Measurements from ENCODE around the gene RDH12.
"Not testable (repeated sequence)": the region's sequence is repeated elsewhere in the genome, so short reads cannot be mapped to it uniquely, and the experiment has no call there.

RDH12 gene

GRCh38 chr14:67704484-67705089, 2.9 kb downstream of the RDH12 start:
- peak; percentile 33 for DNase-seq (ENCODE audit: low spot score)

DNA sequence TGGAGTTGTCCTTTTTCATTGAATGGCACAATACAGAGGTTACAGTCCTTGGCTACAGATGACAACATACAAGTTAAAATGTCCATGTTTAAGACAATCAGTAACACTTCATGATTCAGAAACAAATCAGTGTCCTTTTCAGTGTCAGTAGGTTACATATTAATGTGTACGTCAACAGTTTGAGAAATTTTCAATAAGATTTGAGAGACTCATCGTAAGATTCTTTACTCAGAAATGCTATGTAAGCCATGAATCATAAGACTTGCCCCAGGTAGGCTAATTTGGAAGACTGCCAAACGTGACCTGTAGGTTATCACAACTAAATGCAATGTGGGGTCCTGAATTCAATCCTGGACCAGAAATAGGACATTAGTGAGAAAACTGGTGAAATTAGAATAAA, 3.5 kb downstream of the RDH12 start:
- DNase-seq (ENCODE audit: low spot score), result no peak

- DNase-seq (ENCODE audit: low spot score), result not testable (repeated sequence)
Measured at GRCh38 chr14:67709346-67709745, 7.7 kb downstream of the RDH12 start.

GRCh38 chr14:67709796-67710195, 8.1 kb downstream of the RDH12 start:
- not testable (repeated sequence) for DNase-seq (ENCODE audit: low spot score)

DNA sequence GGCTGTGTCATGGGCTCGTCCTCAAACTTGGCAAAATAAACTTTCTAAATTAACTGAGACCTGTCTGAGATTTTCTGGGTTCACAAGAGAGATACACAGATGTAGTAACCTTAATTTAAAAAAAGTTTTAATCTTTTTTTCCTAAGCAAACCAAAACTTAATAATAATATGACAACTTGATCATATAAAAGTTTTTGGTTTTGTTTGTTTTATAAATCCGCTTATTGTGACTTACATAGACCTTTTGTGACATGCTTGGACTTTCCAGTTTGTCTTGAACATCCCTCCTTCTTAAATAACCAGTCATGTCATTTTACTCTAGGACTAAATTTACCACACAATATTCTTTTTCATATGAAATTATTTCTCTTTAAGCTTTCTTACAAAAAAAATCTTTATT, 8.5 kb downstream of the RDH12 start:
- no peak for DNase-seq (ENCODE audit: low spot score)

- DNase-seq (ENCODE audit: low spot score), result no peak
Measured at GRCh38 chr14:67717048-67717447, 15.4 kb downstream of the RDH12 start.

- DNase-seq (ENCODE audit: low spot score), result no peak
Measured at GRCh38 chr14:67718265-67718664, 16.6 kb downstream of the RDH12 start.

GRCh38 chr14:67719385-67719784, 17.7 kb downstream of the RDH12 start:
- not testable (repeated sequence) for DNase-seq (ENCODE audit: low spot score)

- no peak for DNase-seq (ENCODE audit: low spot score)
Measured at GRCh38 chr14:67719866-67720265, 18.2 kb downstream of the RDH12 start.

DNA sequence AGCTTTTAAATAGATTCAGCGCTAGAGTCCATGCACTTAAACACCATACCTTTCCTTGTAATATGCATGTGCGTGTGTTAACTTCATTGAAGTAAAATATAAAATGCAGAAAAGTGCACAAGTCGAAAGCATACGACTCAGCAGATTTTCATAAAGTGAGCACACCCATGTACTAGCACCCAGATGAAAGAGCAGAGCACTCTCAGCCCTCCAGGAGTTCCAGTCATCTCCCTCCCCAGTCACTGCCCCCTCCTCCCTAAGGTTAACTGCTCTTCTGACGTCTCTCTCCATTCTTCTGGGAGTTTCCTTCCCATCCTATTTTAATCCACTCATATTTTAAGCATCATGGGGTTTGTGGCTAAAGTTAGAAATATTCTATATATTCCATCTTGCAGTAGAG, 20.2 kb downstream of the RDH12 start:
- DNase-seq (ENCODE audit: low spot score), result no peak

- peak; percentile 49 for DNase-seq (ENCODE audit: low spot score)
Measured at GRCh38 chr14:67722293-67722692, 20.6 kb downstream of the RDH12 start.

- DNase-seq (ENCODE audit: low spot score), result no peak
Measured at GRCh38 chr14:67725171-67725570, 23.5 kb downstream of the RDH12 start.

DNA sequence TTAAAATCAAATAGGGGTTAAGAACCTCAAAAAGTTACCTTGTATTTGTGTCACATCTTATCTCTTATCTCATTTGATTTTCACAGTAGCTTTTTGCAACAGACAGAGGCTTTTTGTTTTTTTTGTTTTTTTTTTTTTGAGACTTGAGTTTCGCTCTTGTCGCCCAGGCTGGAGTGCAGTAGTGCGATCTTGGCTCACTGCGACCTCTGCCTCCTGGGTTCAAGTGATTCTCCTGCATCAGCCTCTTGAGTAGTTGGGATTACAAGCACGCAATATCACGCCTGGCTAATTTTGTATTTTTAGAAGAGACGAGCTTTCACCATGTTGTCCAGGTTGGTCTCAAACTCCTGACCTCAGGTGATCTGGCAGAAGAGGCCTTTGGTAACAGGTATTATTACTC, 25.7 kb downstream of the RDH12 start:
- DNase-seq (ENCODE audit: low spot score), result no peak

GRCh38 chr14:67728258-67728657, 26.6 kb downstream of the RDH12 start:
- no peak for DNase-seq (ENCODE audit: low spot score)

- DNase-seq (ENCODE audit: low spot score), result no peak
Measured at GRCh38 chr14:67729072-67729885, 27.6 kb downstream of the RDH12 start.

DNA sequence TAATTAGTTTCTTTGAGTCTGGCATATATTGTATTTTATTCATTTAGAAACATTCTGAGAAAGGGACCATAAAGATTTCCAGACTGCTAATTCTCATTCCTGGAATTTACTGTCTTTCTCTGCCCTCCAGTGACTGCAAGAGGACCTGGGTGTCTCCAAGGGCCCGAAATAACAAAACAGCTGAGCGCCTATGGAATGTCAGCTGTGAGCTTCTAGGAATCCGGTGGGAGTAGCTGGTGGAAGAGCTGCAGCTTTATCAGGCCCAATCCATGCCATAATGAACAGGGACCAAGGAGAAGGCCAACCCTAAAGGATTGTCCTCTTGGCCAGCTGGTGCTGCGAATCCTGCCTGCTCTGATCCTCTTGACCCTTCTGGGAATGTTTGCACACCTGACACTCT, 31.9 kb downstream of the RDH12 start:
- no peak for DNase-seq (ENCODE audit: low spot score)

GRCh38 chr14:67734675-67735074, 33.0 kb downstream of the RDH12 start:
- no peak for DNase-seq (ENCODE audit: low spot score)

DNA sequence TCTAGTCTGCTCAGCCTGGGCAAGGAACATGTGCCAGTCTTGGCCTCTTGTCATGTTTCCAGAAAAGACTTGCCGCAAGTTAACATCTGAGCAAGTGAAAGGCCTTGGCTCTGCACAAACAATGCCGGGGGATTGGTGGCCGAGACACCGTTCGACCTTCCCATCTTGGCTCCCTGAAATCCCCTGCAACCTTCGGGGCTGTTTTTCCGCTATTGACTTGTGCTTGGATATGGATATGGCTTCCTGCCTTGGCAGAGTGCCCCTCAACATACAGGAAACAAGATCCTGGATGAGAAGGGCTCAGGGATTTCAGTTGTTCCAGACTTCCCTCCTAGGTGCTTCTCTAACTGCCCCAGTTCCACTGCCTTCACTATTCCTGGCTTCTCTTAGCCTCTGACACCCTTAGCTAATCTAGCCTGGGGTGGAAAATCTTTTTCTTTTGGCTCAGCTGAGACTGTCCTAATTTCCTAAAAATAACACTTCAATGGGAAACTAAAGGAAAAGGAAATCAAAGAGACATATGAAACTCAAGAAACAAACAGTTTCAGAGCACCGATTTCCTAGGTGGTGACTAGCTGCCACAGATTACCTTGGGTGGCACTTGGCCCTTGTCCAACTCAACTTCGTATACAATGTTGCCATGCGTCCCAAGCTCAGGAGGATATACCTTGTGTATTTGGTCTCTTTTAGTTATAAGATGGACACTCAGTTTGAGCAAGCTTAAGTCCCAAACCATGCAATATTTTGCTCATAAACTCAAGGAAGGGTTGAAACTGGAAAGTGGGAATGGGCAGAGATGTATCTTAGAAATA, 33.9 kb downstream of the RDH12 start:
- no peak for DNase-seq (ENCODE audit: low spot score)

- DNase-seq (ENCODE audit: low spot score), result no peak
Measured at GRCh38 chr14:67736771-67737170, 35.1 kb downstream of the RDH12 start.

- peak; percentile 46 for DNase-seq (ENCODE audit: low spot score)
Measured at GRCh38 chr14:67738740-67739504, 37.2 kb downstream of the RDH12 start.

DNA sequence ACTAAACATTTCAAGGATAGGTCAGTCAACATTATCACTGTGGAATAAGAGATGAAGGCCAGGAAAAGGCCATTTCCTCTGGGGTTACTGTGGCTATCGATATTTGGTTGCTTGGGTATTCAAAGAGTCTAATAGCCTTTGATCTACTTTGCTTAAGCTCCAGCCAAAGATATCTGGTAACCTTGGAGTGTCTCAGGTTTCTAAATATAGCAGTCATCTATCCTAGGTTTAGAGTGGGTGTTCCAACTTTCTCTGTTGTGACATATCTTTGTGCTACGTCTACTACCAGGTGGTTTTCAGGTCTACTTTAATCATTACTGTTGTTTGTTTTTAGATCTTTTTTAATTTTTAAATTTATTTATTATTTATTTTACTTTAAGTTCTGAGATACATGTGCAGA, 42.4 kb downstream of the RDH12 start:
- no peak for DNase-seq (ENCODE audit: low spot score)

GRCh38 chr14:67746927-67747326, 45.2 kb downstream of the RDH12 start:
- DNase-seq (ENCODE audit: low spot score), result no peak
